H1 (cell line): Measurements from ENCODE around the gene RNU7-1. TPM values are rescaled to one million over a fixed set of nuclear protein-coding genes. Genes with fewer than 3 reads are reported as not detected.

Experiments used
- CTCF ChIA-PET: fragments of 300-600 bp; sonication (Branson Sonifier 250); formaldehyde crosslinking; loops from one replicate; lab custom pipeline; 2021; ENCODE audit not compliant: partially characterized antibody; lab: Charles Lee
- POLR2A ChIA-PET: fragments of 300-600 bp; sonication (Branson Sonifier 250); formaldehyde crosslinking; loops from one replicate; lab custom pipeline; 2021; ENCODE audit warnings: inconsistent platforms; ENCODE audit not compliant: partially characterized antibody; lab: Charles Lee
- DNase-seq, 2 experiments: peaks; one replicate each; pipeline versions ENCODE4 v3.0.0 to v3.0.0-alpha.2; 2010 to 2022; ENCODE audit warnings: low spot score in 2 of 2, low read depth in 1 of 2, mixed read lengths in 1 of 2
- FAIRE-seq: peaks from 2 replicates; lab custom pipeline; 2011; peaks lifted over from hg19 to GRCh38; lab: Jason Lieb, UNC
- H2AFZ ChIP-seq: 2 replicates; pipeline ENCODE4 v1.8.1; 2012; ENCODE audit warnings: low read length, inconsistent platforms
- H2AK5ac ChIP-seq: 2 replicates; pipeline ENCODE4 v1.6.1; 2013; ENCODE audit warnings: low read depth, low read length
- H2BK120ac ChIP-seq: replicated peaks from 2 replicates; pipeline ENCODE3; 2013; ENCODE audit warnings: low read depth, low read length, inconsistent platforms
- H2BK12ac ChIP-seq: 2 replicates; pipeline ENCODE4 v1.6.1; 2013; ENCODE audit warnings: low read depth, low read length
- H2BK15ac ChIP-seq: 2 replicates; pipeline ENCODE4 v1.6.1; 2013; ENCODE audit warnings: low read length
- H2BK20ac ChIP-seq: 2 replicates; pipeline ENCODE4 v1.6.1; 2013; ENCODE audit warnings: low read length
- H2BK5ac ChIP-seq: 2 replicates; pipeline ENCODE4 v1.6.1; 2013; ENCODE audit warnings: low read depth, low read length
- H3K14ac ChIP-seq: 2 replicates; pipeline ENCODE4 v1.6.1; 2013; ENCODE audit warnings: inconsistent platforms; ENCODE audit not compliant: insufficient read length
- H3K18ac ChIP-seq: 2 replicates; pipeline ENCODE4 v1.6.1; 2013; ENCODE audit warnings: low read length; ENCODE audit errors: extremely low read depth
- H3K23ac ChIP-seq: 2 replicates; pipeline ENCODE4 v1.6.1; 2013; ENCODE audit warnings: inconsistent platforms; ENCODE audit not compliant: insufficient read length
- H3K23me2 ChIP-seq: 2 replicates; pipeline ENCODE4 v1.6.1; 2013; ENCODE audit warnings: low read depth, low read length
- H3K27ac ChIP-seq: 2 replicates; pipeline ENCODE4 v1.6.1; 2011; ENCODE audit warnings: low read depth, low read length, inconsistent platforms
- H3K27me3 ChIP-seq, 4 experiments: replicated peaks in 1 of 4; 1 replicate in 1 of 4; 2 replicates in 3 of 4; pipeline versions ENCODE4 v1.6.1 to v1.8.1; 2011 to 2013; ENCODE audit warnings: low read length in 3 of 4, mild to moderate bottlenecking in 3 of 4, inconsistent platforms in 2 of 4, mixed read lengths in 2 of 4, moderate library complexity in 1 of 4; ENCODE audit not compliant: control insufficient read depth in 3 of 4, insufficient read depth in 3 of 4; ENCODE audit errors: extremely low read depth in 1 of 4
- H3K36me3 ChIP-seq, 4 experiments: 2 replicates each; pipeline versions ENCODE4 v1.6.1 to v1.8.1; 2011 to 2013; ENCODE audit warnings: mild to moderate bottlenecking in 4 of 4, low read length in 3 of 4, moderate library complexity in 2 of 4, control low read depth in 1 of 4, inconsistent platforms in 1 of 4; ENCODE audit not compliant: insufficient read depth in 4 of 4, control insufficient read depth in 2 of 4
- H3K4ac ChIP-seq: replicated peaks from 2 replicates; pipeline ENCODE3; 2013; ENCODE audit warnings: low read length, low read depth, mixed read lengths, inconsistent platforms; ENCODE audit not compliant: insufficient read length
- H3K4me1 ChIP-seq, 4 experiments: replicated peaks in 1 of 4; 1 replicate in 1 of 4; 2 replicates in 3 of 4; pipeline versions ENCODE4 v1.6.1 to v1.8.1; 2011 to 2013; ENCODE audit warnings: low read length in 3 of 4, inconsistent platforms in 2 of 4, mixed read lengths in 1 of 4; ENCODE audit not compliant: insufficient read depth in 4 of 4, control insufficient read depth in 3 of 4
- H3K4me2 ChIP-seq, 2 experiments: 2 replicates each; pipeline versions ENCODE4 v1.6.1 to v1.8.1; 2011 to 2013; ENCODE audit warnings: low read depth in 2 of 2, low read length in 2 of 2, control low read depth in 1 of 2, inconsistent platforms in 1 of 2, mild to moderate bottlenecking in 1 of 2; ENCODE audit not compliant: insufficient read depth in 1 of 2
- H3K4me3 ChIP-seq, 4 experiments: fragments of 200-600, 300-600 bp in 1 of 4; sonication (generic), shearing (Covaris generic), sonication (Bioruptor Twin) in 1 of 4; 2 replicates each; pipeline versions ENCODE4 v1.5.1 to v1.8.1; 2011 to 2016; ENCODE audit warnings: low read length in 4 of 4, low read depth in 3 of 4, control low read depth in 2 of 4, inconsistent platforms in 2 of 4, mild to moderate bottlenecking in 2 of 4, mixed read lengths in 1 of 4, moderate library complexity in 1 of 4; ENCODE audit not compliant: insufficient read depth in 2 of 4; ENCODE audit errors: extremely low read depth in 1 of 4
- H3K56ac ChIP-seq: replicated peaks from 2 replicates; pipeline ENCODE3; 2013; ENCODE audit warnings: low read depth, mild to moderate bottlenecking, mixed read lengths, low read length, inconsistent platforms; ENCODE audit not compliant: insufficient read length
- H3K79me1 ChIP-seq: 2 replicates; pipeline ENCODE4 v1.6.1; 2013; ENCODE audit warnings: low read depth, low read length, control low read depth
- H3K79me2 ChIP-seq, 2 experiments: 2 replicates each; pipeline versions ENCODE4 v1.6.1 to v1.8.1; 2012 to 2013; ENCODE audit warnings: low read length in 2 of 2, mild to moderate bottlenecking in 2 of 2, inconsistent platforms in 1 of 2; ENCODE audit not compliant: insufficient read depth in 2 of 2, control insufficient read depth in 1 of 2
- H3K9ac ChIP-seq, 4 experiments: replicated peaks in 1 of 4; 1 replicate in 1 of 4; 2 replicates in 3 of 4; pipeline versions ENCODE4 v1.6.1 to v1.8.1; 2011 to 2013; ENCODE audit warnings: low read depth in 3 of 4, low read length in 3 of 4, control low read depth in 2 of 4, mild to moderate bottlenecking in 2 of 4, moderate library complexity in 2 of 4, inconsistent platforms in 1 of 4; ENCODE audit errors: extremely low read depth in 1 of 4
- H3K9me3 ChIP-seq, 2 experiments: 2 replicates each; pipeline versions ENCODE4 v1.6.1 to v1.8.1; 2012 to 2013; ENCODE audit warnings: mild to moderate bottlenecking in 2 of 2, moderate library complexity in 2 of 2, control low read depth in 1 of 2, inconsistent platforms in 1 of 2, low read depth in 1 of 2, low read length in 1 of 2, mixed read lengths in 1 of 2; ENCODE audit not compliant: insufficient read depth in 2 of 2
- H4K20me1 ChIP-seq, 2 experiments: replicated peaks in 1 of 2; 2 replicates each; pipeline versions ENCODE3 to v1.8.1; 2011 to 2013; ENCODE audit warnings: inconsistent platforms in 2 of 2, low read length in 2 of 2, mild to moderate bottlenecking in 1 of 2; ENCODE audit not compliant: insufficient read depth in 2 of 2, control insufficient read depth in 1 of 2
- H4K5ac ChIP-seq: 2 replicates; pipeline ENCODE4 v1.6.1; 2013; ENCODE audit warnings: low read length, low read depth, mixed read lengths, inconsistent platforms; ENCODE audit not compliant: insufficient read length
- H4K8ac ChIP-seq: 2 replicates; pipeline ENCODE4 v1.8.0; 2013; ENCODE audit warnings: mild to moderate bottlenecking, moderate library complexity, low read length, inconsistent platforms; ENCODE audit not compliant: insufficient read depth; ENCODE audit errors: extremely low read depth
- H4K91ac ChIP-seq: replicated peaks from 2 replicates; pipeline ENCODE3; 2013; ENCODE audit warnings: low read length, mixed read lengths, inconsistent platforms; ENCODE audit not compliant: insufficient read length
- BACH1 ChIP-seq: IDR thresholded peaks from 2 replicates; pipeline ENCODE4 v1.6.1; 2012; ENCODE audit warnings: low read length, improper control_type of control experiment
- CBX5 ChIP-seq: fragments of 300-800, 300-1000 bp; sonication (generic); IDR thresholded peaks from 2 replicates; pipeline ENCODE4 v1.7.1; 2016; ENCODE audit warnings: antibody characterized with exemption, low read length, low read depth
- KDM4A ChIP-seq: IDR thresholded peaks from one replicate; pipeline ENCODE4 v1.7.1; 2012; ENCODE audit warnings: low read depth, mild to moderate bottlenecking, moderate library complexity, low read length, inconsistent platforms; ENCODE audit not compliant: severe bottlenecking
- SP4 ChIP-seq: IDR thresholded peaks from 2 replicates; pipeline ENCODE4 v1.6.1; 2012; ENCODE audit warnings: low read length, inconsistent platforms
- TCF12 ChIP-seq: IDR thresholded peaks from 2 replicates; pipeline ENCODE4 v1.6.1; 2011; ENCODE audit warnings: low read depth, mild to moderate bottlenecking, low read length
- WGBS, 2 experiments: shearing (Covaris generic) in 1 of 2; methylation state at CpG; one replicate each; pipeline versions ENCODE4 v1.1.6 to v1.1.7; 2013 to 2015; ENCODE audit warnings: low lambda C conversion rate in 2 of 2, mixed read lengths in 2 of 2, inconsistent platforms in 1 of 2, low coverage in 1 of 2, missing lambda C conversion rate in 1 of 2; ENCODE audit not compliant: insufficient replicate concordance in 2 of 2, insufficient coverage in 1 of 2, insufficient read length in 1 of 2; ENCODE audit errors: extremely low coverage in 1 of 2, missing lambda C conversion rate in 1 of 2; 5-methylcytosine and 5-hydroxymethylcytosine counted together
- polyA plus RNA-seq, 7 experiments: library from polyadenylated mRNA; depleted of rRNA in 3 of 7; stranded (reverse) in 5 of 7; unstranded in 2 of 7; fragments of >200 nt in 5 of 7; fragments of 200-250 nt in 2 of 7; gene quantifications; 1 replicate in 5 of 7; 2 replicates in 1 of 7; 4 replicates in 1 of 7; pipeline versions ENCODE4 v1.2.1 to v1.2.3, GENCODE V29; 2011 to 2013; ENCODE audit warnings: missing spikeins in 2 of 7, mixed read lengths in 2 of 7
- total RNA-seq: library from RNA; stranded (reverse); fragmentation: NEBNext Ultra II Directional; extraction: Animal tissue kit (Norgen Biotek cat#: 25700); gene quantifications from 2 replicates; pipeline ENCODE4 v1.2.1, GENCODE V29; 2021

RNU7-1 gene
- total and polyA plus RNA-seq, 2 of the 8 experiments (the other 6 are each of a cell fraction or from before 2014, with no cell fraction given) = not detected

DNA sequence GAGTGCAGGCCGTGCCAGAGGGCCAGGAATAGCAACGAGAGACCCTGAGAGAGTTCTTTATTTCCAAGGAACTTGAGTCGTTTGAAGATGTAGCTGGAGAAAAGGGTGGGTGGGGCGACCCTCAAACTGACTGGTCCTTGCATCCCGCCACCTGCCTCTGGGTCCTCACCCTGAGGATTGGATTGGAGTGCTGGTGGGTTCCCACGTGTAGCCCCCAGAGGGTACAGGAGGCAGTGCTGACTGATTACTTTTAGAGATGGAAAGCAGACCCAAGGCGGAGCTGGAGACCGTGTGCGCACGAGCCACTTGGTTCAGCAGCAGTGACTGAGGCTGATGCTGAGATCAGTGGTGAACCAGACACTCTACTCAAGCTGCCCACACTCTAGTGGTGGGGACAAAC, 34.0 kb downstream of the RNU7-1 start:
- no peak for FAIRE-seq
- peaks cover 0 to 4% (median under 1%) of the 10 kb centered on the region in 4 experiments; a peak in 2 of 7 replicates for H3K4me1 ChIP-seq
- no peak overlapping the region for H2BK5ac ChIP-seq
- no peak overlapping the region for H2AFZ ChIP-seq
- H3K9ac ChIP-seq = no peak overlapping the region
- no peak overlapping the region for H2BK12ac ChIP-seq
- H4K91ac ChIP-seq = no peak overlapping the region
- H3K9me3 ChIP-seq = no peaks in the 10 kb centered on the region
- H2AK5ac ChIP-seq = no peak overlapping the region
- POLR2A ChIA-PET = interaction anchor here (0.6 to 30.5 kb wide), 20 partner anchors 9 to 555 kb away, joined by 3 to 1596 read pairs (median 4); partner anchors contain the start of genes ATN1, C12orf57, CLSTN3 and PTPN6
- H3K4me3 ChIP-seq = no peak overlapping the region
- H3K4ac ChIP-seq = no peak overlapping the region
- H3K4me2 ChIP-seq = no peak overlapping the region
- no peak overlapping the region; the same call in 1 of the 2 replicates for H3K27ac ChIP-seq
- H2BK120ac ChIP-seq = no peak overlapping the region
- H3K27me3 ChIP-seq = no peaks in the 10 kb centered on the region
- H4K8ac ChIP-seq = no peak overlapping the region
- TF ChIP-seq CBX5 (no peak), KDM4A (no peak), SP4 (no peak), TCF12 (no peak), BACH1 (no peak)
- TF ChIP-seq, all 59 proteins: peak for 0
- H3K79me1 ChIP-seq = peaks cover 4% of the 10 kb centered on the region; the same call in 1 of the 2 replicates
- CTCF ChIA-PET = interaction anchor here (0.6 to 2.1 kb wide), 13 partner anchors 13 to 1730 kb away, joined by 3 to 10 read pairs (median 4); partner anchors contain the start of genes C12orf57, LPCAT3 and RNU7-1
- WGBS, 2 experiments = 92% methylated on average over 10 of the region's 10 CpGs; no CpG with 5 or more reads in 1 of the 2 experiments
- H3K14ac ChIP-seq = no peak overlapping the region
- no peak overlapping the region for H2BK20ac ChIP-seq
- no peak overlapping the region for H3K23ac ChIP-seq
- H2BK15ac ChIP-seq = no peak overlapping the region
- no peak for DNase-seq
- H3K79me2 ChIP-seq = peaks cover 0 to 4% of the 10 kb centered on the region in 2 experiments; a peak in 2 of 4 replicates
- H3K56ac ChIP-seq = no peak overlapping the region
- no peaks in the 10 kb centered on the region for H3K23me2 ChIP-seq
- peaks cover 25 to 76% (median 54%) of the 10 kb centered on the region in 4 experiments for H3K36me3 ChIP-seq
- peaks cover 8 to 9% of the 10 kb centered on the region in 2 experiments for H4K20me1 ChIP-seq
- no peak overlapping the region for H3K18ac ChIP-seq
- H4K5ac ChIP-seq = no peak overlapping the region
